Measurements from ENCODE around the gene DPP3. TPM values are rescaled to one million over a fixed set of nuclear protein-coding genes. Genes with fewer than 3 reads are reported as not detected.
"Not testable (repeated sequence)": the region's sequence is repeated elsewhere in the genome, so short reads cannot be mapped to it uniquely, and the experiment has no call there.

Gene DPP3
- total and polyA plus RNA-seq, 2 of the 4 experiments (the other 2 are of a cell fraction) = 51.8 to 66.3 TPM

- H3K23ac ChIP-seq (ENCODE audit: low read depth, low read length); H3K9me1 ChIP-seq (ENCODE audit: insufficient read depth, low read length); POLR2A ChIA-PET (ENCODE audit: unreplicated experiment); H3K56ac ChIP-seq (ENCODE audit: extremely low read depth, insufficient read depth, low read length); H3K4me3 ChIP-seq (ENCODE audit: insufficient read depth, low read depth, low read length); H2BK20ac ChIP-seq (ENCODE audit: low read depth, low read length); DNase-seq; H3K9ac ChIP-seq (ENCODE audit: low read depth, low read length); dilution Hi-C loops (cut with HindIII; ENCODE audit: low sequenced_read_pairs, unreplicated experiment); H2AFZ ChIP-seq (replicated peaks; ENCODE audit: low read length, poor library complexity); intact Hi-C loops (cut with micrococcal nuclease); H2BK15ac ChIP-seq (ENCODE audit: low read depth, low read length); H3K18ac ChIP-seq (ENCODE audit: low read depth, low read length); CTCF ChIA-PET; ATAC-seq (ENCODE audit: low read depth); H3K14ac ChIP-seq (replicated peaks; ENCODE audit: low read depth, low read length); H3K27ac ChIP-seq (ENCODE audit: insufficient read depth, low read length); H4K8ac ChIP-seq (ENCODE audit: low read depth in 2 of 2, low read length in 2 of 2); BruUV-seq (replicated peaks); H4K20me1 ChIP-seq (ENCODE audit: insufficient read depth, low read length); H2AK9ac ChIP-seq (replicated peaks; ENCODE audit: low read depth, low read length, poor library complexity); H3K4ac ChIP-seq (ENCODE audit: low read depth, low read length); H2AK5ac ChIP-seq (ENCODE audit: low read depth, low read length); H3K4me1 ChIP-seq (ENCODE audit: control insufficient read depth, insufficient read depth, low read length); H2BK120ac ChIP-seq (ENCODE audit: low read depth, low read length); H2BK5ac ChIP-seq (ENCODE audit: low read depth, low read length, poor library complexity, severe bottlenecking); H3K27me3 ChIP-seq (ENCODE audit: control insufficient read depth, insufficient read depth, low read length); H4K5ac ChIP-seq (ENCODE audit: low read depth, low read length); in situ Hi-C loops (cut with MboI; ENCODE audit: low sequenced_read_pairs); H3K4me2 ChIP-seq (ENCODE audit: low read depth, low read length); H4K91ac ChIP-seq (ENCODE audit: insufficient read depth, low read depth, low read length); H3K9me3 ChIP-seq (ENCODE audit: control insufficient read depth, insufficient read depth, low read length): not testable (repeated sequence)
- peaks cover 3 to 19% of the 10 kb centered on the region in 2 experiments; a peak in 2 of 4 replicates for H3K79me1 ChIP-seq (ENCODE audit: low read depth in 1 of 2, low read length in 2 of 2)
- WGBS, 2 experiments (ENCODE audit: extremely low coverage in 2 of 2, insufficient read length in 1 of 2) = 100% methylated on average over 1 of the region's 8 CpGs; no CpG with 5 or more reads in 1 of the 2 experiments
- H3K36me3 ChIP-seq (ENCODE audit: control insufficient read depth, insufficient read depth, low read length) = peaks cover 26% of the 10 kb centered on the region; the same call in 1 of the 2 replicates
Observed at GRCh38 chr11:66540598-66540997, 60.4 kb downstream of the DPP3 start.

Measured in IMR-90 (cell line).